ENCODE results near the gene VPS54. TPM values are rescaled to one million over a fixed set of nuclear protein-coding genes. Genes with fewer than 3 reads are reported as not detected.

The VPS54 gene
- polyA plus RNA-seq, 1 of the 3 experiments (the other 2 are of a cell fraction): 5.3 TPM

DNA sequence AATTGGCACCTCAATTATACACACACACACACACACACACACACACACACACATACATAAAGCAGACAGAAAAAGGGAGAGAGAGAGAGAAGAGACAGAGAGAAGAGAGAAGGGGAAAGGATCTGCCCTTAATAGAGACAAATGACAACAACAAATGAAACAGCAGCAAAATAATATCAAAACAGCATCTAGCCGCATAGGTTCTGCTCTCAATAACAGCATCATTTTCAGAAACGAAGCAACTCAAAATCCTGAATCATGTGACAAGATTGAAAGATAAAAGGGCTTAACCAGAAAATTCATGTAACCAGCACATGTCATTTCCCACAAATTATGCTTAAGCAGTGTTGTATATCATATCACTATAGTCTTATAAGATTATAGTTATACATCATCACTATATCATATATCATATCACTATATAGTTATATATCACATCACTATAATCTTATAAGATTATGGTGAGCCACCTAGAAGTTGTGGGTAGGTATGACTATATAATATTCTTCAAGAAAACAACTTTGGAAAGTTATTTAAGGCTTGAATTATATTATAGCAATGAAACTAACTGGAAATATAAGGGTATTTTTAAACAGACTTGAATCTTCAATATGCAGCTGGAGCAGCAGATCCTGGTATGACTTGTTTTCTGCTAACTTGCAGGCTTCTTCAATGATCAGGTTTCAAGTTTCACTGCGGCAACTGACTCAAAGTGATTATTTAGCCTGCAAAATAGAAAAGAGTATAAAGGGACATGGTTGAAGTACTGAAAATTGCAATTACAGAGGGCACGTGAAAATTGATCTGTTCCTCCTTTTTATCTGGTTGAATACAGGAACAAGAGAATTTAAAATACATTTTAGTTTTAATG, 16.1 kb upstream of the VPS54 start:
- H3K9me3 ChIP-seq: no peaks in the 10 kb centered on the region
- no peaks in the 10 kb centered on the region for H3K79me2 ChIP-seq (ENCODE audit: insufficient read depth)
- peaks cover 0 to 10% of the 10 kb centered on the region in 2 experiments; a peak in 1 of 4 replicates for H3K4me1 ChIP-seq (ENCODE audit: control insufficient read depth in 1 of 2, insufficient read depth in 2 of 2, low read depth in 1 of 2, low read length in 1 of 2)
- no peaks in the 10 kb centered on the region for H4K20me1 ChIP-seq (ENCODE audit: insufficient read depth)
- peaks cover 9% of the 10 kb centered on the region for H3F3A ChIP-seq (replicated peaks; ENCODE audit: insufficient read depth)
- H3K9ac ChIP-seq: no peak overlapping the region
- H3K4me3 ChIP-seq (ENCODE audit: low read depth in 2 of 2, low read length in 1 of 2): no peak overlapping the region
- H3K9me2 ChIP-seq: no peaks in the 10 kb centered on the region
- H3K27me3 ChIP-seq (ENCODE audit: insufficient read depth): no peaks in the 10 kb centered on the region
- H3K27ac ChIP-seq (ENCODE audit: low read depth in 2 of 2, low read length in 1 of 2): no peak overlapping the region; a peak in 1 of 4 replicates
- 66% methylated on average over 4 of the region's 4 CpGs for WGBS (ENCODE audit: low lambda C conversion rate)
- ChIA-PET POLR2A (no interaction called here), CTCF (interaction anchor here (2.2 kb wide), 1 partner anchor 15 kb away, joined by 10 read pairs; no protein-coding TSS in a partner anchor)
- TF ChIP-seq, protein P1, sequence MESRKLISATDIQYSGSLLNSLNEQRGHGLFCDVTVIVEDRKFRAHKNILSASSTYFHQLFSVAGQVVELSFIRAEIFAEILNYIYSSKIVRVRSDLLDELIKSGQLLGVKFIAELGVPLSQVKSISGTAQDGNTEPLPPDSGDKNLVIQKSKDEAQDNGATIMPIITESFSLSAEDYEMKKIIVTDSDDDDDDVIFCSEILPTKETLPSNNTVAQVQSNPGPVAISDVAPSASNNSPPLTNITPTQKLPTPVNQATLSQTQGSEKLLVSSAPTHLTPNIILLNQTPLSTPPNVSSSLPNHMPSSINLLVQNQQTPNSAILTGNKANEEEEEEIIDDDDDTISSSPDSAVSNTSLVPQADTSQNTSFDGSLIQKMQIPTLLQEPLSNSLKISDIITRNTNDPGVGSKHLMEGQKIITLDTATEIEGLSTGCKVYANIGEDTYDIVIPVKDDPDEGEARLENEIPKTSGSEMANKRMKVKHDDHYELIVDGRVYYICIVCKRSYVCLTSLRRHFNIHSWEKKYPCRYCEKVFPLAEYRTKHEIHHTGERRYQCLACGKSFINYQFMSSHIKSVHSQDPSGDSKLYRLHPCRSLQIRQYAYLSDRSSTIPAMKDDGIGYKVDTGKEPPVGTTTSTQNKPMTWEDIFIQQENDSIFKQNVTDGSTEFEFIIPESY (IDR thresholded peaks at IDR 0.05; ENCODE audit: borderline replicate concordance, low read depth): no peak
- TF ChIP-seq, protein P2, sequence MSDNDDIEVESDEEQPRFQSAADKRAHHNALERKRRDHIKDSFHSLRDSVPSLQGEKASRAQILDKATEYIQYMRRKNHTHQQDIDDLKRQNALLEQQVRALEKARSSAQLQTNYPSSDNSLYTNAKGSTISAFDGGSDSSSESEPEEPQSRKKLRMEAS (IDR thresholded peaks at IDR 0.05; ENCODE audit: low read depth): no peak
- TF ChIP-seq CHD2 (IDR thresholded peaks at IDR 0.05; ENCODE audit: low read length, partially characterized antibody): no peak
- TF ChIP-seq MEF2A (IDR thresholded peaks at IDR 0.05; ENCODE audit: borderline replicate concordance, low read depth): no peak
- TF ChIP-seq SMC3 (IDR thresholded peaks at IDR 0.05; ENCODE audit: low read depth, low read length): no peak
- no peak for TF ChIP-seq FOSL2 (IDR thresholded peaks at IDR 0.05; ENCODE audit: borderline replicate concordance, low read depth)
- TF ChIP-seq FOXM1 (IDR thresholded peaks at IDR 0.05; ENCODE audit: low read depth): no peak
- TF ChIP-seq TAF1 (IDR thresholded peaks at IDR 0.05; ENCODE audit: borderline replicate concordance, low read depth, low read length): no peak
- no peak for TF ChIP-seq NFIC (IDR thresholded peaks at IDR 0.05; ENCODE audit: borderline replicate concordance)
- TF ChIP-seq, protein P3, sequence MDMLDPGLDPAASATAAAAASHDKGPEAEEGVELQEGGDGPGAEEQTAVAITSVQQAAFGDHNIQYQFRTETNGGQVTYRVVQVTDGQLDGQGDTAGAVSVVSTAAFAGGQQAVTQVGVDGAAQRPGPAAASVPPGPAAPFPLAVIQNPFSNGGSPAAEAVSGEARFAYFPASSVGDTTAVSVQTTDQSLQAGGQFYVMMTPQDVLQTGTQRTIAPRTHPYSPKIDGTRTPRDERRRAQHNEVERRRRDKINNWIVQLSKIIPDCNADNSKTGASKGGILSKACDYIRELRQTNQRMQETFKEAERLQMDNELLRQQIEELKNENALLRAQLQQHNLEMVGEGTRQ (IDR thresholded peaks at IDR 0.05; ENCODE audit: borderline replicate concordance, low read depth, low read length): no peak
- TF ChIP-seq RFX5 (IDR thresholded peaks at IDR 0.05; ENCODE audit: low read length): no peak
- peak overlapping the region; percentile 53 for H2AFZ ChIP-seq (ENCODE audit: low read depth)
- H3K4me2 ChIP-seq: no peak overlapping the region; the same call in 1 of the 2 replicates
- H3K36me3 ChIP-seq (replicated peaks in 1 of 2; ENCODE audit: control insufficient read depth in 1 of 2, insufficient read depth in 2 of 2, low read length in 1 of 2): no peaks in the 10 kb centered on the region
- DNase-seq: no peak

DNA sequence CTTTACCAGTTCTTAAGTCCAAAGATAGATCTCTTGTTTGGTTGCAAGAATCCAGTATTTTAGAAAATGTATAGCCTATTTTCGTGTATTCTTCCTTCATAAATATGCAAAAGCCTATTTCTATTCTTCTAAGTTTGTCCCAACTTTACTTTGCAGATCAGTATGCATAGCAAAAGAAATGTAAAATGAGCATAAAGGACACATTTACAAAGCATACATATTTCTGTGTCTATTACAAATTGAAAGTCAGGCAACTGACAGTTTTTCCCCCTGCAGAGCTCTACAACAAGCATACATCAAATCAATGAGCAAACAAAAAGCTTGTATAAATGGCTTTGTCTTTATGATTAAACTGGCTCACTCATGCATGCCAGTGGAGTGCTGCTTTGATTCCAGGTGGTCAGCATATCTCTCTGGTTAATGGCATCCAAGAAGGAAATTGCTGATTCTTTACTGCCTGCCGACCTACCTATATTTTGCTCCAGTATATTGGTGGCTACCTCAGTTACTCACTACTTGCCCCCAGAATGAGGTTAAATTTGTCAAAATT, 10.0 kb upstream of the VPS54 start:
- 57% methylated on average over 2 of the region's 2 CpGs for WGBS (ENCODE audit: low lambda C conversion rate)
- DNase-seq: no peak
- Histone ChIP-seq H3K27ac (ENCODE audit: low read depth in 2 of 2, low read length in 1 of 2) (no peak overlapping the region), H3K9me3 (no peaks in the 10 kb centered on the region), H3K4me3 (ENCODE audit: low read depth in 2 of 2, low read length in 1 of 2) (no peak overlapping the region), H3K36me3 (replicated peaks in 1 of 2; ENCODE audit: control insufficient read depth in 1 of 2, insufficient read depth in 2 of 2, low read length in 1 of 2) (no peaks in the 10 kb centered on the region), H3K4me2 (no peak overlapping the region), H3F3A (replicated peaks; ENCODE audit: insufficient read depth) (no peaks in the 10 kb centered on the region), H4K20me1 (ENCODE audit: insufficient read depth) (no peaks in the 10 kb centered on the region), H3K9ac (no peak overlapping the region), H3K27me3 (ENCODE audit: insufficient read depth) (no peaks in the 10 kb centered on the region), H3K4me1 (ENCODE audit: control insufficient read depth in 1 of 2, insufficient read depth in 2 of 2, low read depth in 1 of 2, low read length in 1 of 2) (no peaks in the 10 kb centered on the region; a peak in 1 of 4 replicates), H3K79me2 (ENCODE audit: insufficient read depth) (no peaks in the 10 kb centered on the region), H3K9me2 (no peaks in the 10 kb centered on the region), H2AFZ (ENCODE audit: low read depth) (no peak overlapping the region)
- CTCF ChIA-PET: interaction anchor here (0.6 to 1.4 kb wide), 3 partner anchors 11 to 299 kb away, joined by 3 to 4 read pairs (median 3); no protein-coding TSS in a partner anchor
- POLR2A ChIA-PET: no interaction called here
- TF ChIP-seq, protein P4, sequence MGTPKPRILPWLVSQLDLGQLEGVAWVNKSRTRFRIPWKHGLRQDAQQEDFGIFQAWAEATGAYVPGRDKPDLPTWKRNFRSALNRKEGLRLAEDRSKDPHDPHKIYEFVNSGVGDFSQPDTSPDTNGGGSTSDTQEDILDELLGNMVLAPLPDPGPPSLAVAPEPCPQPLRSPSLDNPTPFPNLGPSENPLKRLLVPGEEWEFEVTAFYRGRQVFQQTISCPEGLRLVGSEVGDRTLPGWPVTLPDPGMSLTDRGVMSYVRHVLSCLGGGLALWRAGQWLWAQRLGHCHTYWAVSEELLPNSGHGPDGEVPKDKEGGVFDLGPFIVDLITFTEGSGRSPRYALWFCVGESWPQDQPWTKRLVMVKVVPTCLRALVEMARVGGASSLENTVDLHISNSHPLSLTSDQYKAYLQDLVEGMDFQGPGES (IDR thresholded peaks at IDR 0.05; ENCODE audit: low read depth, low read length): no peak
- TF ChIP-seq FOSL2 (IDR thresholded peaks at IDR 0.05; ENCODE audit: borderline replicate concordance, low read depth) (no peak), EP300 (IDR thresholded peaks at IDR 0.05; ENCODE audit: borderline replicate concordance in 1 of 2, low read depth in 1 of 2, low read length in 1 of 2) (no peak), JUND (IDR thresholded peaks at IDR 0.05) (no peak), FOXJ3 (CRISPR knock-in tag; IDR thresholded peaks at IDR 0.05) (no peak), CHD2 (IDR thresholded peaks at IDR 0.05; ENCODE audit: low read length, partially characterized antibody) (no peak), ELF1 (IDR thresholded peaks at IDR 0.05) (no peak), MEF2A (IDR thresholded peaks at IDR 0.05; ENCODE audit: borderline replicate concordance, low read depth) (no peak)
- TF ChIP-seq, protein P5, sequence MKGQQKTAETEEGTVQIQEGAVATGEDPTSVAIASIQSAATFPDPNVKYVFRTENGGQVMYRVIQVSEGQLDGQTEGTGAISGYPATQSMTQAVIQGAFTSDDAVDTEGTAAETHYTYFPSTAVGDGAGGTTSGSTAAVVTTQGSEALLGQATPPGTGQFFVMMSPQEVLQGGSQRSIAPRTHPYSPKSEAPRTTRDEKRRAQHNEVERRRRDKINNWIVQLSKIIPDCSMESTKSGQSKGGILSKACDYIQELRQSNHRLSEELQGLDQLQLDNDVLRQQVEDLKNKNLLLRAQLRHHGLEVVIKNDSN (IDR thresholded peaks at IDR 0.05; ENCODE audit: borderline replicate concordance, low read depth): no peak
- TF ChIP-seq, protein P2 (IDR thresholded peaks at IDR 0.05; ENCODE audit: low read depth): no peak
- TF ChIP-seq, protein P3 (IDR thresholded peaks at IDR 0.05; ENCODE audit: borderline replicate concordance, low read depth, low read length): no peak
